Progenitor cell of endocrine pancreas (in vitro differentiated cells): ENCODE results near the gene IZUMO3. TPM values are rescaled to one million over a fixed set of nuclear protein-coding genes. Genes with fewer than 3 reads are reported as not detected.

Experiments
- DNase-seq: peaks from one replicate; pipeline ENCODE4 v3.0.0; 2021; ENCODE audit warnings: low spot score; ENCODE audit not compliant: unreplicated experiment
- H3K27ac Mint-ChIP-seq: 2 replicates; pipeline ENCODE4 v1.8.0; 2021; ENCODE audit warnings: mild to moderate bottlenecking, moderate library complexity, mixed read lengths
- H3K27me3 Mint-ChIP-seq: 2 replicates; pipeline ENCODE4 v1.8.0; 2021; ENCODE audit warnings: mixed read lengths
- H3K36me3 Mint-ChIP-seq: 2 replicates; pipeline ENCODE4 v1.8.0; 2022; ENCODE audit warnings: mixed read lengths; ENCODE audit not compliant: insufficient read depth
- H3K4me1 Mint-ChIP-seq: 2 replicates; pipeline ENCODE4 v1.8.0; 2021; ENCODE audit warnings: low read depth, mixed read lengths
- H3K4me3 Mint-ChIP-seq: 2 replicates; pipeline ENCODE4 v1.8.0; 2021; ENCODE audit warnings: low read depth, mild to moderate bottlenecking, moderate library complexity, mixed read lengths
- H3K9me3 Mint-ChIP-seq: 2 replicates; pipeline ENCODE4 v1.8.0; 2021; ENCODE audit warnings: low read depth, mixed read lengths
- CTCF ChIP-seq: fragments of 200-600 bp; sonication (generic); IDR thresholded peaks from one replicate; pipeline ENCODE4 v1.5.0; 2021; ENCODE audit warnings: antibody characterized with exemption, mild to moderate bottlenecking; ENCODE audit not compliant: unreplicated experiment
- total RNA-seq: library from RNA; stranded (reverse); gene quantifications from 2 replicates; pipeline ENCODE4 v1.2.1, GENCODE V29; 2021

Gene IZUMO3
- total RNA-seq, 1 donor from 2014 or later: not detected

DNA sequence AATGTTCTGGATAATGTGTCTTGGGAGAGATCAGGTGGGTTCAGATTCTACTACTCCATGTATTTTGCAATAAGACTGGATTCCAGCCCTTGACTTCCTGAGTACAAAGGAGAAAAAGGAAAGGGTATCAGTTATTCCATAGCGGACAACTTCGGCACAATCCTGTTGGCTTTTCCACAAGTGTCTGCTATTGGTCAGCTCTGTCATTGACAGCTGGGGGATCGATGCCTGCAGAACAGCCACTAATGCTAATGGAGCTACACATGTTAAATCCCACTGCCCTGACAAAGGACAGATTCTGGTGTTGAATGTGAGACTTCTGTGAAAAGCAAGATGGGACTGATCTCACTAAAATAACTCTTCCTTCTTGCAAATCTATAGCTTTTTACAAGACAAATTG is 41.2 kb downstream of the IZUMO3 start:
- Mint-ChIP-seq H3K9me3 (peaks cover 8% of the 10 kb centered on the region), H3K4me3 (no peak overlapping the region), H3K27me3 (no peaks in the 10 kb centered on the region), H3K4me1 (no peaks in the 10 kb centered on the region), H3K36me3 (no peaks in the 10 kb centered on the region), H3K27ac (no peak overlapping the region)
- TF ChIP-seq CTCF: no peak
- DNase-seq: no peak

- no peak overlapping the region for H3K27ac Mint-ChIP-seq
- H3K27me3 Mint-ChIP-seq: no peaks in the 10 kb centered on the region
- no peaks in the 10 kb centered on the region for H3K36me3 Mint-ChIP-seq
- H3K4me1 Mint-ChIP-seq: peaks cover 3% of the 10 kb centered on the region
- no peak for DNase-seq
- H3K9me3 Mint-ChIP-seq: no peaks in the 10 kb centered on the region
- no peak overlapping the region for H3K4me3 Mint-ChIP-seq
- no peak for TF ChIP-seq CTCF
Observed at GRCh38 chr9:24502206-24502937, 43.3 kb downstream of the IZUMO3 start.

DNA sequence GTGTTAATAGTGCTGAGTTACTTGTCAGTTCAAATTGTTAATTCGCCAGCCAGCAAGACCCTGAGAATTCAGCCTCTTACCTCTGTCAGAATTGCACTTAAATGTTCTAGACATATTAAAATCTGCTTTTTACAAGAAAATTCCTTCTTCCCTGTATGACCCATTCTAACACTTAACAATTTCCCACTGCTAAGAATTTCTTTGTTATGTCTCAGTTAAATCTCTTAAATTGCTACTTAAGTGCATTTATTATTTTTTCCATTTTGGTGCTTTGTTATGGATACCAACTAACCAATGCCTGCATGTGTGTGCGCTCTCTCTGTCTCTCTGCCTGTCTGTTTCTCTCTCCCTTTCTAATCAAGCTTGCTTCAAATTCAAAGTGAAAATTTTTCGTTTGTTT is 44.9 kb downstream of the IZUMO3 start:
- H3K36me3 Mint-ChIP-seq: no peaks in the 10 kb centered on the region
- no peak for TF ChIP-seq CTCF
- H3K4me3 Mint-ChIP-seq: no peak overlapping the region
- peaks cover 3% of the 10 kb centered on the region for H3K4me1 Mint-ChIP-seq
- no peak overlapping the region for H3K27ac Mint-ChIP-seq
- no peaks in the 10 kb centered on the region for H3K9me3 Mint-ChIP-seq
- H3K27me3 Mint-ChIP-seq: no peaks in the 10 kb centered on the region
- DNase-seq: no peak

- DNase-seq: no peak
- Mint-ChIP-seq H3K36me3 (no peaks in the 10 kb centered on the region), H3K4me3 (no peak overlapping the region), H3K27me3 (no peaks in the 10 kb centered on the region), H3K9me3 (no peaks in the 10 kb centered on the region), H3K27ac (no peak overlapping the region), H3K4me1 (peaks cover 3% of the 10 kb centered on the region)
- TF ChIP-seq CTCF: no peak
Observed at GRCh38 chr9:24498632-24499031, 47.1 kb downstream of the IZUMO3 start.

DNA sequence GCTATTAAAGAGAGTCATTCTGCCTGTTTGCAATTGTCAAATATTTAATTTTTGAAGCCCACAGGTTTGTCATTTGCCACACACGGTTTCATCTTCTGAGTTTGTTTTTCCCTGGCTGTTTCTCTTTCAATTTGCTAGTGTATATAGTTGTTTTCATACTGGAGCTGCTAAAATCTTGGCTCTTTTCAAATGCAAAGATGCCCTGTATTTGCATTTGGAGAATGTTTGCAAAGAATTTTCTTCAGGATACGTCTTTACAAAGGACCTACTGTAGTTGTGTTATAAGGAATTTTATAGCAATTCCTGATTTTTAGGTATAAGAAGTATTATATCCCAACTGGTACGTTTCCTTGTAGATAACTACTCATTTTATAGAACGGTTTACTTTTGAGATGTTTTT is 48.0 kb downstream of the IZUMO3 start:
- Mint-ChIP-seq H3K4me1 (peaks cover 3% of the 10 kb centered on the region), H3K27me3 (no peaks in the 10 kb centered on the region), H3K9me3 (no peaks in the 10 kb centered on the region), H3K27ac (no peak overlapping the region), H3K4me3 (no peak overlapping the region), H3K36me3 (no peaks in the 10 kb centered on the region)
- DNase-seq: no peak
- TF ChIP-seq CTCF: no peak
